HG03442 (cell line): Measurements from ENCODE around the gene PJA2.

Experiments
- ATAC-seq: cut with Tn5 transposase; IDR thresholded peaks from one replicate; pipeline ENCODE4 v1.9.1; 2021; ENCODE audit warnings: mild to moderate bottlenecking, moderate library complexity; ENCODE audit not compliant: unreplicated experiment

PJA2 gene

GRCh38 chr5:109408991-109409843 lies 557 bp downstream of the PJA2 start:
- peak; percentile 20 for ATAC-seq

GRCh38 chr5:109407913-109408312 lies 1.9 kb downstream of the PJA2 start:
- ATAC-seq: no peak

- ATAC-seq: no peak
Measured at GRCh38 chr5:109406719-109407118, 3.1 kb downstream of the PJA2 start.

- ATAC-seq: no peak
Measured at GRCh38 chr5:109404428-109404960, 5.3 kb downstream of the PJA2 start.

GRCh38 chr5:109403469-109403868 lies 6.3 kb downstream of the PJA2 start:
- no peak for ATAC-seq

- no peak for ATAC-seq
Measured at GRCh38 chr5:109399092-109399759, 10.5 kb downstream of the PJA2 start.

GRCh38 chr5:109396965-109397364 lies 12.8 kb downstream of the PJA2 start:
- no peak for ATAC-seq

- no peak for ATAC-seq
Measured at GRCh38 chr5:109394806-109395205, 15.0 kb downstream of the PJA2 start.

- no peak for ATAC-seq
Measured at GRCh38 chr5:109390188-109390587, 19.6 kb downstream of the PJA2 start.

- ATAC-seq: no peak
Measured at GRCh38 chr5:109388407-109388806, 21.4 kb downstream of the PJA2 start.

GRCh38 chr5:109387408-109387974 lies 22.3 kb downstream of the PJA2 start:
- no peak for ATAC-seq

GRCh38 chr5:109378095-109378494 lies 31.7 kb downstream of the PJA2 start:
- no peak for ATAC-seq

GRCh38 chr5:109374625-109375024 lies 35.1 kb downstream of the PJA2 start:
- ATAC-seq: no peak

- no peak for ATAC-seq
Measured at GRCh38 chr5:109373932-109374331, 35.8 kb downstream of the PJA2 start.

- no peak for ATAC-seq
Measured at GRCh38 chr5:109370343-109370742, 39.4 kb downstream of the PJA2 start.

GRCh38 chr5:109365653-109366052 lies 44.1 kb downstream of the PJA2 start:
- ATAC-seq: no peak

- ATAC-seq: no peak
Measured at GRCh38 chr5:109364977-109365376, 44.8 kb downstream of the PJA2 start.

GRCh38 chr5:109359642-109360041 lies 50.1 kb downstream of the PJA2 start:
- no peak for ATAC-seq

- ATAC-seq: no peak
Measured at GRCh38 chr5:109357807-109358206, 52.0 kb downstream of the PJA2 start.

- ATAC-seq: no peak
Measured at GRCh38 chr5:109354761-109355160, 55.0 kb downstream of the PJA2 start.

- no peak for ATAC-seq
Measured at GRCh38 chr5:109351988-109352864, 57.5 kb downstream of the PJA2 start.
